H1 (cell line): ENCODE data around the gene SCN2B. TPM values are rescaled to one million over a fixed set of nuclear protein-coding genes. Genes with fewer than 3 reads are reported as not detected.

ENCODE experiments used
- CTCF ChIA-PET: fragments of 300-600 bp; sonication (Branson Sonifier 250); formaldehyde crosslinking; loops from one replicate; lab custom pipeline; 2021; ENCODE audit not compliant: partially characterized antibody; lab: Charles Lee
- POLR2A ChIA-PET: fragments of 300-600 bp; sonication (Branson Sonifier 250); formaldehyde crosslinking; loops from one replicate; lab custom pipeline; 2021; ENCODE audit warnings: inconsistent platforms; ENCODE audit not compliant: partially characterized antibody; lab: Charles Lee
- DNase-seq, 2 experiments: peaks; one replicate each; pipeline versions ENCODE4 v3.0.0 to v3.0.0-alpha.2; 2010 to 2022; ENCODE audit warnings: low spot score in 2 of 2, low read depth in 1 of 2, mixed read lengths in 1 of 2
- FAIRE-seq: peaks from 2 replicates; lab custom pipeline; 2011; peaks lifted over from hg19 to GRCh38; lab: Jason Lieb, UNC
- H2AFZ ChIP-seq: 2 replicates; pipeline ENCODE4 v1.8.1; 2012; ENCODE audit warnings: low read length, inconsistent platforms
- H2AK5ac ChIP-seq: 2 replicates; pipeline ENCODE4 v1.6.1; 2013; ENCODE audit warnings: low read depth, low read length
- H2BK120ac ChIP-seq: replicated peaks from 2 replicates; pipeline ENCODE3; 2013; ENCODE audit warnings: low read depth, low read length, inconsistent platforms
- H2BK12ac ChIP-seq: 2 replicates; pipeline ENCODE4 v1.6.1; 2013; ENCODE audit warnings: low read depth, low read length
- H2BK15ac ChIP-seq: 2 replicates; pipeline ENCODE4 v1.6.1; 2013; ENCODE audit warnings: low read length
- H2BK20ac ChIP-seq: 2 replicates; pipeline ENCODE4 v1.6.1; 2013; ENCODE audit warnings: low read length
- H2BK5ac ChIP-seq: 2 replicates; pipeline ENCODE4 v1.6.1; 2013; ENCODE audit warnings: low read depth, low read length
- H3K14ac ChIP-seq: 2 replicates; pipeline ENCODE4 v1.6.1; 2013; ENCODE audit warnings: inconsistent platforms; ENCODE audit not compliant: insufficient read length
- H3K18ac ChIP-seq: 2 replicates; pipeline ENCODE4 v1.6.1; 2013; ENCODE audit warnings: low read length; ENCODE audit errors: extremely low read depth
- H3K23ac ChIP-seq: 2 replicates; pipeline ENCODE4 v1.6.1; 2013; ENCODE audit warnings: inconsistent platforms; ENCODE audit not compliant: insufficient read length
- H3K23me2 ChIP-seq: 2 replicates; pipeline ENCODE4 v1.6.1; 2013; ENCODE audit warnings: low read depth, low read length
- H3K27ac ChIP-seq: 2 replicates; pipeline ENCODE4 v1.6.1; 2011; ENCODE audit warnings: low read depth, low read length, inconsistent platforms
- H3K27me3 ChIP-seq, 4 experiments: replicated peaks in 1 of 4; 1 replicate in 1 of 4; 2 replicates in 3 of 4; pipeline versions ENCODE4 v1.6.1 to v1.8.1; 2011 to 2013; ENCODE audit warnings: low read length in 3 of 4, mild to moderate bottlenecking in 3 of 4, inconsistent platforms in 2 of 4, mixed read lengths in 2 of 4, moderate library complexity in 1 of 4; ENCODE audit not compliant: control insufficient read depth in 3 of 4, insufficient read depth in 3 of 4; ENCODE audit errors: extremely low read depth in 1 of 4
- H3K36me3 ChIP-seq, 4 experiments: 2 replicates each; pipeline versions ENCODE4 v1.6.1 to v1.8.1; 2011 to 2013; ENCODE audit warnings: mild to moderate bottlenecking in 4 of 4, low read length in 3 of 4, moderate library complexity in 2 of 4, control low read depth in 1 of 4, inconsistent platforms in 1 of 4; ENCODE audit not compliant: insufficient read depth in 4 of 4, control insufficient read depth in 2 of 4
- H3K4ac ChIP-seq: replicated peaks from 2 replicates; pipeline ENCODE3; 2013; ENCODE audit warnings: low read length, low read depth, mixed read lengths, inconsistent platforms; ENCODE audit not compliant: insufficient read length
- H3K4me1 ChIP-seq, 4 experiments: replicated peaks in 1 of 4; 1 replicate in 1 of 4; 2 replicates in 3 of 4; pipeline versions ENCODE4 v1.6.1 to v1.8.1; 2011 to 2013; ENCODE audit warnings: low read length in 3 of 4, inconsistent platforms in 2 of 4, mixed read lengths in 1 of 4; ENCODE audit not compliant: insufficient read depth in 4 of 4, control insufficient read depth in 3 of 4
- H3K4me2 ChIP-seq, 2 experiments: 2 replicates each; pipeline versions ENCODE4 v1.6.1 to v1.8.1; 2011 to 2013; ENCODE audit warnings: low read depth in 2 of 2, low read length in 2 of 2, control low read depth in 1 of 2, inconsistent platforms in 1 of 2, mild to moderate bottlenecking in 1 of 2; ENCODE audit not compliant: insufficient read depth in 1 of 2
- H3K4me3 ChIP-seq, 4 experiments: fragments of 200-600, 300-600 bp in 1 of 4; sonication (generic), shearing (Covaris generic), sonication (Bioruptor Twin) in 1 of 4; 2 replicates each; pipeline versions ENCODE4 v1.5.1 to v1.8.1; 2011 to 2016; ENCODE audit warnings: low read length in 4 of 4, low read depth in 3 of 4, control low read depth in 2 of 4, inconsistent platforms in 2 of 4, mild to moderate bottlenecking in 2 of 4, mixed read lengths in 1 of 4, moderate library complexity in 1 of 4; ENCODE audit not compliant: insufficient read depth in 2 of 4; ENCODE audit errors: extremely low read depth in 1 of 4
- H3K56ac ChIP-seq: replicated peaks from 2 replicates; pipeline ENCODE3; 2013; ENCODE audit warnings: low read depth, mild to moderate bottlenecking, mixed read lengths, low read length, inconsistent platforms; ENCODE audit not compliant: insufficient read length
- H3K79me1 ChIP-seq: 2 replicates; pipeline ENCODE4 v1.6.1; 2013; ENCODE audit warnings: low read depth, low read length, control low read depth
- H3K79me2 ChIP-seq, 2 experiments: 2 replicates each; pipeline versions ENCODE4 v1.6.1 to v1.8.1; 2012 to 2013; ENCODE audit warnings: low read length in 2 of 2, mild to moderate bottlenecking in 2 of 2, inconsistent platforms in 1 of 2; ENCODE audit not compliant: insufficient read depth in 2 of 2, control insufficient read depth in 1 of 2
- H3K9ac ChIP-seq, 4 experiments: replicated peaks in 1 of 4; 1 replicate in 1 of 4; 2 replicates in 3 of 4; pipeline versions ENCODE4 v1.6.1 to v1.8.1; 2011 to 2013; ENCODE audit warnings: low read depth in 3 of 4, low read length in 3 of 4, control low read depth in 2 of 4, mild to moderate bottlenecking in 2 of 4, moderate library complexity in 2 of 4, inconsistent platforms in 1 of 4; ENCODE audit errors: extremely low read depth in 1 of 4
- H3K9me3 ChIP-seq, 2 experiments: 2 replicates each; pipeline versions ENCODE4 v1.6.1 to v1.8.1; 2012 to 2013; ENCODE audit warnings: mild to moderate bottlenecking in 2 of 2, moderate library complexity in 2 of 2, control low read depth in 1 of 2, inconsistent platforms in 1 of 2, low read depth in 1 of 2, low read length in 1 of 2, mixed read lengths in 1 of 2; ENCODE audit not compliant: insufficient read depth in 2 of 2
- H4K20me1 ChIP-seq, 2 experiments: replicated peaks in 1 of 2; 2 replicates each; pipeline versions ENCODE3 to v1.8.1; 2011 to 2013; ENCODE audit warnings: inconsistent platforms in 2 of 2, low read length in 2 of 2, mild to moderate bottlenecking in 1 of 2; ENCODE audit not compliant: insufficient read depth in 2 of 2, control insufficient read depth in 1 of 2
- H4K5ac ChIP-seq: 2 replicates; pipeline ENCODE4 v1.6.1; 2013; ENCODE audit warnings: low read length, low read depth, mixed read lengths, inconsistent platforms; ENCODE audit not compliant: insufficient read length
- H4K8ac ChIP-seq: 2 replicates; pipeline ENCODE4 v1.8.0; 2013; ENCODE audit warnings: mild to moderate bottlenecking, moderate library complexity, low read length, inconsistent platforms; ENCODE audit not compliant: insufficient read depth; ENCODE audit errors: extremely low read depth
- H4K91ac ChIP-seq: replicated peaks from 2 replicates; pipeline ENCODE3; 2013; ENCODE audit warnings: low read length, mixed read lengths, inconsistent platforms; ENCODE audit not compliant: insufficient read length
- BACH1 ChIP-seq: IDR thresholded peaks from 2 replicates; pipeline ENCODE4 v1.6.1; 2012; ENCODE audit warnings: low read length, improper control_type of control experiment
- HDAC2 ChIP-seq, 2 experiments: fragments of 300-600 bp in 1 of 2; sonication (generic) in 1 of 2; IDR thresholded peaks; 2 replicates each; pipeline ENCODE4 v1.6.1; 2011 to 2012; ENCODE audit warnings: low read depth in 2 of 2, low read length in 2 of 2, mild to moderate bottlenecking in 2 of 2, moderate library complexity in 2 of 2, borderline replicate concordance in 1 of 2, inconsistent platforms in 1 of 2
- KDM1A ChIP-seq: fragments of 200-600, 300-600 bp; sonication (generic); IDR thresholded peaks from 2 replicates; pipeline ENCODE4 v1.7.1; 2016; ENCODE audit warnings: mild to moderate bottlenecking, low read length, borderline replicate concordance
- NANOG ChIP-seq: IDR thresholded peaks from 2 replicates; pipeline ENCODE4 v1.6.1; 2011; ENCODE audit warnings: low read length, low read depth, mild to moderate bottlenecking, inconsistent platforms; ENCODE audit not compliant: insufficient read depth, poor library complexity, severe bottlenecking
- RNF2 ChIP-seq: fragments of 200-900, 300-1000 bp; sonication (generic); IDR thresholded peaks from 2 replicates; pipeline ENCODE4 v1.7.1; 2016; ENCODE audit warnings: borderline replicate concordance, low read depth, mild to moderate bottlenecking, antibody characterized with exemption, low read length; ENCODE audit not compliant: poor library complexity, severe bottlenecking; ENCODE audit errors: missing control alignments
- RXRA ChIP-seq: IDR thresholded peaks from 2 replicates; pipeline ENCODE4 v1.6.1; 2011; ENCODE audit warnings: low read depth, mild to moderate bottlenecking, low read length, moderate library complexity; ENCODE audit not compliant: insufficient read depth
- SP4 ChIP-seq: IDR thresholded peaks from 2 replicates; pipeline ENCODE4 v1.6.1; 2012; ENCODE audit warnings: low read length, inconsistent platforms
- TAF1 ChIP-seq: IDR thresholded peaks from 2 replicates; pipeline ENCODE4 v1.6.1; 2011; ENCODE audit warnings: mild to moderate bottlenecking, low read depth, low read length
- TBP ChIP-seq: IDR thresholded peaks from 2 replicates; pipeline ENCODE4 v1.6.1; 2011; ENCODE audit warnings: low read depth, low read length, improper control_type of control experiment
- YY1 ChIP-seq: IDR thresholded peaks from 2 replicates; pipeline ENCODE4 v1.6.1; 2011; ENCODE audit warnings: low read depth, mild to moderate bottlenecking, low read length
- WGBS, 2 experiments: shearing (Covaris generic) in 1 of 2; methylation state at CpG; one replicate each; pipeline versions ENCODE4 v1.1.6 to v1.1.7; 2013 to 2015; ENCODE audit warnings: low lambda C conversion rate in 2 of 2, mixed read lengths in 2 of 2, inconsistent platforms in 1 of 2, low coverage in 1 of 2, missing lambda C conversion rate in 1 of 2; ENCODE audit not compliant: insufficient replicate concordance in 2 of 2, insufficient coverage in 1 of 2, insufficient read length in 1 of 2; ENCODE audit errors: extremely low coverage in 1 of 2, missing lambda C conversion rate in 1 of 2; 5-methylcytosine and 5-hydroxymethylcytosine counted together
- polyA plus RNA-seq, 7 experiments: library from polyadenylated mRNA; depleted of rRNA in 3 of 7; stranded (reverse) in 5 of 7; unstranded in 2 of 7; fragments of >200 nt in 5 of 7; fragments of 200-250 nt in 2 of 7; gene quantifications; 1 replicate in 5 of 7; 2 replicates in 1 of 7; 4 replicates in 1 of 7; pipeline versions ENCODE4 v1.2.1 to v1.2.3, GENCODE V29; 2011 to 2013; ENCODE audit warnings: missing spikeins in 2 of 7, mixed read lengths in 2 of 7
- total RNA-seq: library from RNA; stranded (reverse); fragmentation: NEBNext Ultra II Directional; extraction: Animal tissue kit (Norgen Biotek cat#: 25700); gene quantifications from 2 replicates; pipeline ENCODE4 v1.2.1, GENCODE V29; 2021
- TF ChIP-seq, protein P1 (sequence below): IDR thresholded peaks from 2 replicates; pipeline ENCODE4 v1.6.1; 2011; ENCODE audit warnings: low read length, improper control_type of control experiment

SCN2B gene
- total and polyA plus RNA-seq, 2 of the 8 experiments (the other 6 are each of a cell fraction or from before 2014, with no cell fraction given): 0.14 to 0.24 TPM

DNA sequence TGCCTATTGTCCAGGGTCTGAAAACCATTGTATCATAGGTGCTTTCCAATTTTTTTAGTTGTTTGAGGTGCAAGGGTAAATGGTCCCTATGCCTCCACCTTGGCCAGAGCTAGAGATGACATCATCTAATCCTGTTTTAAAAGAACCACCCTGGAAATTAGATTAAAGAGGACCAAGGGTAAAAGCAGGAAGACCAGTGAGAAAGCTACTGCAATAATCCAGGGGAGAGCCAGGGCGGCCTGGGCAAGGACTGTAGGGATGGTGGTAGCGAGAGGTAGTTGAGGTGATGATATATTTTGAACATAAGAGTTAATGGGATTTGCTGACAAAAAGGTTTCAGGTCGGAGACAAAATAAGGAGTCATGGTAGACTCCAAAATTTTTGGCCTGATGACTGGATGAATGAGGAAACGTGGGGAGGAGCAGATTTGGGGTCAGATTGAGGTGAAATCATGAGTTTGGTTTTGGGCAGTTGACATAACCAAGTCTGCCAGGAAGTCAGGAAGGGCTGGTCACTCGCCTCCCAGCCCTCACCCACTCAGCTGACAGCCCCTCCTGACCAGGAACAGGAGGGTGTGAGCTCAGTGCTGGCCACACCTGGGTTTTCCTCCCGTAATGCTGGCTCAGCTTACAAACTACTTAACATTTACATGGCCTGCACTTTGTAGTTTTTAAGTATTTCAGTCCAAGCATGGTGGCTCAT lies 46.8 kb downstream of the SCN2B start:
- Histone ChIP-seq H2BK12ac (no peak overlapping the region), H4K5ac (no peak overlapping the region), H3K18ac (no peak overlapping the region), H3K9me3 (no peaks in the 10 kb centered on the region), H3K4me3 (no peak overlapping the region), H2BK15ac (no peak overlapping the region), H3K79me2 (no peaks in the 10 kb centered on the region), H2AFZ (no peak overlapping the region), H4K91ac (no peak overlapping the region), H3K4ac (no peak overlapping the region), H3K4me1 (peaks cover 0 to 2% (median 0%) of the 10 kb centered on the region in 4 experiments; a peak in 1 of 7 replicates), H3K56ac (no peak overlapping the region), H3K23ac (no peak overlapping the region), H3K27ac (no peak overlapping the region), H4K20me1 (no peaks in the 10 kb centered on the region), H3K79me1 (no peaks in the 10 kb centered on the region), H3K4me2 (no peak overlapping the region), H3K14ac (no peak overlapping the region), H4K8ac (no peak overlapping the region), H3K27me3 (no peaks in the 10 kb centered on the region), H2BK120ac (no peak overlapping the region), H2BK20ac (no peak overlapping the region), H2BK5ac (no peak overlapping the region), H2AK5ac (no peak overlapping the region), H3K23me2 (no peaks in the 10 kb centered on the region; the same call in 1 of the 2 replicates), H3K36me3 (no peaks in the 10 kb centered on the region), H3K9ac (no peak overlapping the region)
- WGBS, 2 experiments: 80% methylated on average over 6 of the region's 6 CpGs; no CpG with 5 or more reads in 1 of the 2 experiments
- ChIA-PET POLR2A (interaction anchor here (1.2 kb wide), 1 partner anchor 18 kb away, joined by 3 read pairs; no protein-coding TSS in a partner anchor), CTCF (interaction anchor here (0.7 to 1.7 kb wide), 10 partner anchors 9 to 321 kb away, joined by 3 to 7 read pairs (median 3); no protein-coding TSS in a partner anchor)
- no peak for DNase-seq
- no peak for FAIRE-seq
- TF ChIP-seq, protein P1, sequence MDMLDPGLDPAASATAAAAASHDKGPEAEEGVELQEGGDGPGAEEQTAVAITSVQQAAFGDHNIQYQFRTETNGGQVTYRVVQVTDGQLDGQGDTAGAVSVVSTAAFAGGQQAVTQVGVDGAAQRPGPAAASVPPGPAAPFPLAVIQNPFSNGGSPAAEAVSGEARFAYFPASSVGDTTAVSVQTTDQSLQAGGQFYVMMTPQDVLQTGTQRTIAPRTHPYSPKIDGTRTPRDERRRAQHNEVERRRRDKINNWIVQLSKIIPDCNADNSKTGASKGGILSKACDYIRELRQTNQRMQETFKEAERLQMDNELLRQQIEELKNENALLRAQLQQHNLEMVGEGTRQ: no peak
- TF ChIP-seq RNF2: no peak
- TF ChIP-seq YY1: no peak
- TF ChIP-seq NANOG: no peak
- no peak for TF ChIP-seq KDM1A
- no peak for TF ChIP-seq SP4
- no peak for TF ChIP-seq TBP
- TF ChIP-seq TAF1: no peak
- no peak for TF ChIP-seq RXRA
- TF ChIP-seq HDAC2 (IDR thresholded peaks at IDR 0.05; ENCODE audit: borderline replicate concordance in 1 of 2, low read depth in 2 of 2, low read length in 2 of 2): no peak
- no peak for TF ChIP-seq BACH1
